ENCODE results near the gene KCNJ4.
"Not testable (repeated sequence)": the region's sequence is repeated elsewhere in the genome, so short reads cannot be mapped to it uniquely, and the experiment has no call there.

Gene KCNJ4

GRCh38 chr22:38396440-38397069, 58.4 kb downstream of the KCNJ4 start:
- DNase-seq; intact Hi-C loops (cut with DNase I): not testable (repeated sequence)

- intact Hi-C loops (cut with DNase I); DNase-seq: not testable (repeated sequence)
These were observed 59.1 kb downstream of the KCNJ4 start for GRCh38 chr22:38395944-38396343.

- intact Hi-C loops (cut with DNase I); DNase-seq: not testable (repeated sequence)
These were observed 59.9 kb downstream of the KCNJ4 start for GRCh38 chr22:38394929-38395624.

- DNase-seq; intact Hi-C loops (cut with DNase I): not testable (repeated sequence)
These were observed 65.6 kb downstream of the KCNJ4 start for GRCh38 chr22:38389428-38389818.

GRCh38 chr22:38388506-38389427, 66.2 kb downstream of the KCNJ4 start:
- intact Hi-C loops (cut with DNase I); DNase-seq: not testable (repeated sequence)

- intact Hi-C loops (cut with DNase I); DNase-seq: not testable (repeated sequence)
These were observed 68.1 kb downstream of the KCNJ4 start for GRCh38 chr22:38386918-38387317.

- intact Hi-C loops (cut with DNase I), result no loop called here
- DNase-seq, result no peak
These were observed 71.6 kb downstream of the KCNJ4 start for GRCh38 chr22:38383417-38383816.

GRCh38 chr22:38381371-38381770, 73.6 kb downstream of the KCNJ4 start:
- intact Hi-C loops (cut with DNase I); DNase-seq: not testable (repeated sequence)
